Transverse colon (tissue), 4 donors: ENCODE results near the gene TRPM2. TPM values are rescaled to one million over a fixed set of nuclear protein-coding genes. Genes with fewer than 3 reads are reported as not detected.
A peak's percentile ranks its signal among the peaks of the same experiment; 100 is the strongest.
"Not testable (repeated sequence)": the region's sequence is repeated elsewhere in the genome, so short reads cannot be mapped to it uniquely, and the experiment has no call there.

Experiments
- DNase-seq: peaks from one replicate; pipeline ENCODE4 v3.0.0-alpha.2; 2019
- H3K27ac ChIP-seq, 4 donors: fragments of 200-600 bp; sonication (generic); 2 replicates each; pipeline ENCODE4 v1.5.1; 2016 to 2018; ENCODE audit warnings: inconsistent platforms in 4 of 4
- H3K27me3 ChIP-seq: fragments of 200-600 bp; sonication (generic); 2 replicates; pipeline ENCODE4 v1.5.1; 2017; ENCODE audit warnings: inconsistent platforms
- H3K36me3 ChIP-seq, 4 donors: fragments of 200-600 bp; sonication (generic); 2 replicates each; pipeline ENCODE4 v1.5.1; 2017 to 2019; ENCODE audit warnings: inconsistent platforms in 4 of 4
- H3K4me1 ChIP-seq, 4 donors: fragments of 200-600 bp; sonication (generic); 2 replicates each; pipeline ENCODE4 v1.5.1; 2017 to 2020; ENCODE audit warnings: inconsistent platforms in 4 of 4
- H3K4me3 ChIP-seq, 4 donors: fragments of 200-600 bp; sonication (generic); 1 replicate in 1 of 4; 2 replicates in 3 of 4; pipeline versions ENCODE4 v1.5.1 to v1.6.1; 2017 to 2019; ENCODE audit warnings: inconsistent platforms in 4 of 4
- H3K9me3 ChIP-seq, 2 donors: fragments of 200-600 bp; sonication (generic); 2 replicates each; pipeline ENCODE4 v1.5.1; 2017 to 2019; ENCODE audit warnings: inconsistent platforms in 2 of 2
- EP300 ChIP-seq: sonication (generic); formaldehyde crosslinking; IDR thresholded peaks from one replicate; pipeline ENCODE4 v1.6.1; 2017; ENCODE audit warnings: antibody characterized with exemption, low read depth
- POLR2A ChIP-seq: fragments of 450-650 bp; IDR thresholded peaks from one replicate; pipeline ENCODE4 v1.6.1; 2016; ENCODE audit warnings: antibody characterized with exemption, mild to moderate bottlenecking, moderate library complexity
- POLR2AphosphoS5 ChIP-seq, 3 donors: sonication (generic); formaldehyde crosslinking; IDR thresholded peaks; one replicate each; pipeline ENCODE4 v1.6.1; 2016; ENCODE audit warnings: antibody characterized with exemption in 3 of 3
- WGBS, 2 donors: methylation state at CpG; one replicate each; pipeline ENCODE4 v1.1.5; 2018; ENCODE audit warnings: low coverage in 1 of 2; 5-methylcytosine and 5-hydroxymethylcytosine counted together
- in situ Hi-C, 4 donors: fragments of 200-750 bp; cut with MboI; loops; one replicate each; pipeline versions ENCODE4 v1.15.0 to v1.15.1; 2017; ENCODE audit warnings: low sequenced_read_pairs in 3 of 4, low pct_ligation_motif_present in 1 of 4, low pct_unique_long_range_greater_than_20kb in 1 of 4
- intact Hi-C: fragments of 100-400 bp; cut with DNase I; formaldehyde crosslinking; loops from one replicate; pipeline ENCODE4 v1.15.1; 2023; ENCODE audit warnings: low total_unique reads
- total RNA-seq, 4 donors: library from RNA; depleted of rRNA; stranded (reverse); fragments of >200 nt; gene quantifications; one replicate each; pipeline ENCODE4 v1.1.0, GENCODE V29; 2016
- TF ChIP-seq, protein P1 (sequence below), 5 experiments: fragments of 200-600 bp in 3 of 5; fragments of 450-650 bp in 2 of 5; sonication (generic) in 3 of 5; IDR thresholded peaks; 1 replicate in 2 of 5; 2 replicates in 3 of 5; pipeline ENCODE4 v1.5.1; 2016 to 2017; ENCODE audit warnings: antibody characterized with exemption in 5 of 5, inconsistent platforms in 3 of 5, mild to moderate bottlenecking in 2 of 5, moderate library complexity in 1 of 5

TRPM2 gene
- total RNA-seq, 4 donors from 2014 or later: 2.3 to 2.9 (median 2.6) TPM; not detected in 1

DNA sequence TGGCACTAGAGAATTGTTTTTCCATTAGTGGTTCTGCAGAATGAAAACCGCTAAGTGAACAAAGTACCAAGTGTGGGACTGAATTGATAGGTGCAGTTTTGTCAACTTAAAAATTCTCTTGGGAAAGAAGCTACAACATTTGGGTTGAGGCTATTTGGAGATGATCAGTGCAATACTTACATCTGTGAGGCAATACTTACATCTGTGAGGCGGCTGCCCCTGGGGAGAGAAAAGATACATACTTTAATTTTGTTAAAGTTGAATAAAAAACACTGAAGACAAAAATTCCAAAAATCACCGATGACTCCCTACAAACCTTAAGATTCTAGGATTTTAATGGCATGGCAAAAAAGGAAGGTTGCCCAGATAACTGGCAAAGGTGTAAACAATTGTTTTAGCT, 16.0 kb upstream of the TRPM2 start:
- TF ChIP-seq POLR2A (no peak), EP300 (no peak), POLR2AphosphoS5 (IDR thresholded peaks at IDR 0.05) (no peak)
- TF ChIP-seq, protein P1, sequence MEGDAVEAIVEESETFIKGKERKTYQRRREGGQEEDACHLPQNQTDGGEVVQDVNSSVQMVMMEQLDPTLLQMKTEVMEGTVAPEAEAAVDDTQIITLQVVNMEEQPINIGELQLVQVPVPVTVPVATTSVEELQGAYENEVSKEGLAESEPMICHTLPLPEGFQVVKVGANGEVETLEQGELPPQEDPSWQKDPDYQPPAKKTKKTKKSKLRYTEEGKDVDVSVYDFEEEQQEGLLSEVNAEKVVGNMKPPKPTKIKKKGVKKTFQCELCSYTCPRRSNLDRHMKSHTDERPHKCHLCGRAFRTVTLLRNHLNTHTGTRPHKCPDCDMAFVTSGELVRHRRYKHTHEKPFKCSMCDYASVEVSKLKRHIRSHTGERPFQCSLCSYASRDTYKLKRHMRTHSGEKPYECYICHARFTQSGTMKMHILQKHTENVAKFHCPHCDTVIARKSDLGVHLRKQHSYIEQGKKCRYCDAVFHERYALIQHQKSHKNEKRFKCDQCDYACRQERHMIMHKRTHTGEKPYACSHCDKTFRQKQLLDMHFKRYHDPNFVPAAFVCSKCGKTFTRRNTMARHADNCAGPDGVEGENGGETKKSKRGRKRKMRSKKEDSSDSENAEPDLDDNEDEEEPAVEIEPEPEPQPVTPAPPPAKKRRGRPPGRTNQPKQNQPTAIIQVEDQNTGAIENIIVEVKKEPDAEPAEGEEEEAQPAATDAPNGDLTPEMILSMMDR (IDR thresholded peaks at IDR 0.05): no peak
- Histone ChIP-seq H3K27me3 (no peaks in the 10 kb centered on the region), H3K9me3 (no peaks in the 10 kb centered on the region), H3K27ac (peak overlapping the region; percentile 91 to 97 (median 95)), H3K36me3 (peaks cover 0 to 4% (median 0%) of the 10 kb centered on the region in 4 donors), H3K4me3 (no peak overlapping the region), H3K4me1 (peaks cover 6 to 18% (median 14%) of the 10 kb centered on the region in 4 donors)
- in situ Hi-C loops: no loop called here
- DNase-seq: no peak
- WGBS, 2 donors: 61 to 63% methylated on average over 3 of the region's 3 CpGs
- intact Hi-C loops: loop anchor here (10.0 kb wide), 1 partner anchor 117 kb away; the partner anchor contains the start of gene LRRC3

DNA sequence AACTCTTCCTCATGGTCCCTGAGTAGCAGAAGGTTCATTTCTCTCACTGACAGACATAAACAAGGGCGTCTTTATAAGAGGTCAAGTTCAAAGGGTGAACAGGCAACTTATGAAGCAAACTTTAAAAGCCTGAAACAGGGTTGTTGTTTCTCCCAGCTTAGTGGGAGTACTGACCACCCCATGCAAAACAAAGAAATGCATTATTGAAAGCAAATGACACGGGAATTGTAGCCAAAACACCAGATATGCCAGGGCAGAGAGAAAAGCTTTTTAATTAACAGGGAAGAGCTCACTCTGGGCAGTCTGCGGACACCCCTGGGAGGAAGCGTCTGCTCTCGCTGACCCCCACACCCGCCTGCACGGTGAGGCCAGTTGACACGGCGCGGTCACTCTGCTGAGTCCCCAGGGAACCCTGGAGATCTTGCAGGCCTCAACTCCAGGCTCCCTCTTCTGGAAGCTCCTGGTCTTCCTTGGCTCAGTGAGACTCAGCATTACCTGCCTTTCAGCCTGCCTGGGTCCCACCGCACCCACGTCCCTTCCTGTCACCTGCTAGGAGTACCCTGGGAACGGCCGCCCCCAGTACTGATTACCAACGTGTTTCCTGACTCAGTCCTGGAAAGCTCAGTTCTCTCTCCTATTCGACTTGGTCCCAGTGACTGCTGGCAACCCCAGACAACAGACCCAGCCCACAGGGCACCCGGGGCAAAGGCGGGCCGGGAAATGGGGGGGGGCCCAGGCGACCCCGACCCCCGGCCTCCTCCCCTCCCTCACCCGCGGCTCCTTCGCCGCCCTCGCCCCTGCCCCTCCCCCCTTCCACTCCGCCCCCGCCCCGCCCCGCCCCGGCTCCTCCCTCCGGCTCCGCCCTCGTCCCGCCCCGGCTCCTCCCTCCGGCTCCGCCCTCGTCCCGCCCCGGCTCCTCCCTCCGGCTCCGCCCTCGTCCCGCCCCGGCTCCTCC, 15.2 kb upstream of the TRPM2 start:
- in situ Hi-C loops: no loop called here

GRCh38 chr21:44338971-44339910, 14.2 kb upstream of the TRPM2 start, which contains the start of gene CFAP410:
Gene CFAP410 (minus strand): TSS chr21:44339390. CDS start chr21:44339194, 196 bp downstream.
- DNase-seq: peak; percentile 95
- Histone ChIP-seq H3K4me3 (peak within 1 kb of the TSS; percentile 33 to 66 (median 58)), H3K9me3 (no peaks in the 10 kb centered on the region), H3K4me1 (peaks cover 6 to 18% (median 14%) of the 10 kb centered on the region in 4 donors), H3K36me3 (peaks cover 0 to 4% (median 0%) of the 10 kb centered on the region in 4 donors), H3K27me3 (no peaks in the 10 kb centered on the region), H3K27ac (peak within 1 kb of the TSS; percentile 91 to 97 (median 95))
- TF ChIP-seq POLR2AphosphoS5 (IDR thresholded peaks at IDR 0.05): peak; percentile 95 to 99 (median 99)
- TF ChIP-seq EP300: peak; percentile 35
- TF ChIP-seq, protein P1 (IDR thresholded peaks at IDR 0.05): peak in 1 of 5 experiments; percentile 24
- peak; percentile 97 for TF ChIP-seq POLR2A
- in situ Hi-C loops: no loop called here
- intact Hi-C loops: loop anchor here (10.0 kb wide), 1 partner anchor 116 kb away; the partner anchor contains the start of gene LRRC3
- WGBS, 2 donors: 0 to 1% methylated on average over 1 to 53 of the region's 90 CpGs

More for the DNA sequence above, 15.2 kb upstream of the TRPM2 start:
- peak; percentile 70 for DNase-seq
- TF ChIP-seq POLR2AphosphoS5 (IDR thresholded peaks at IDR 0.05) (peak in 1 of 3 donors; percentile 17), POLR2A (no peak), EP300 (no peak)
- TF ChIP-seq, protein P1 (IDR thresholded peaks at IDR 0.05): peak; percentile 7 to 55 (median 33)
- Histone ChIP-seq H3K9me3 (no peaks in the 10 kb centered on the region), H3K27me3 (no peaks in the 10 kb centered on the region), H3K27ac (peak overlapping the region; percentile 91 to 97 (median 95)), H3K4me3 (peak overlapping the region; percentile 29 to 63 (median 36)), H3K36me3 (peaks cover 0 to 4% (median 0%) of the 10 kb centered on the region in 4 donors), H3K4me1 (peaks cover 6 to 18% (median 14%) of the 10 kb centered on the region in 4 donors)
- intact Hi-C loops: loop anchor here (10.0 kb wide), 1 partner anchor 117 kb away; the partner anchor contains the start of gene LRRC3
- WGBS, 2 donors: 14 to 34% methylated on average over 3 to 21 of the region's 47 CpGs

DNA sequence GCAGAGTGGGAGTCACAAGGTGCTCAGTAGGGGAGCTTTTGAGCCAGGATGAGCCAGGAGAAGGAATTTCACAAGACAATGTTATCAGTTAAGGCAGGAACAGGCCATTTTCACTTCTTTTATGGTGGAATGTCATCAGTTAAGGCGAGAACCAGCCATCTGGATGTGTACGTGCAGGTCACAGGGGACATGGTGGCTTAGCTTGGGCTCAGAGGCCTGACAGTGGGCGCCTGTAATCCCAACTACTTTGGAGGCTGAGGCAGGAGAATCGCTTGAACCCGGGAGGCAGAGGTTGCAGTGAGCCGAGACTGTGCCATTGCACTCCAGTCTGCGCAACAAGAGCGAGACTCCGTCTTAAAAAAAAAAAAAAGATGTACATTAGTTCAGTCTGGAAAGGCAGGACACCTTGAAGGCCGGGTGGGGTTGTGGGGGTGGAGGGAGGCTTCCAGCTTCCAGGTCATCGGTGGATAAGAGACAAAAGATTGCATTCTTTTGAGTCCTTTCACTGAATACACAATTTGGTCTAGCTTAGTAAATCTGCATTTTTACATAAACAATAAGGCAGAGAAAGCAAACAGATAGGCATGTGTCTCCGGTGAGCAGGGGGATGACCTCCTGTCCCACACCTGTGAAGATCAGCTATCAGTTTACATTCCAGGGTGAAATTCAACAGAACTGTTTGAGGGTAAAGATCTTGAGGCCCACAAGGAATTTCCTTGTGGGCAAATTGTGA, 11.5 kb upstream of the TRPM2 start:
- H3K4me3 ChIP-seq, H3K27me3 ChIP-seq, H3K9me3 ChIP-seq, H3K36me3 ChIP-seq, intact Hi-C loops, DNase-seq, H3K27ac ChIP-seq: not testable (repeated sequence)
- H3K4me1 ChIP-seq: peaks cover 6 to 18% (median 14%) of the 10 kb centered on the region in 4 donors
- 78 to 82% methylated on average over 8 to 12 of the region's 12 CpGs for WGBS, 2 donors
- in situ Hi-C loops: loop anchor here in 1 of 4 donors (10.0 kb wide), 1 partner anchor 113 kb away; the partner anchor contains the start of gene LRRC3

- H3K27me3 ChIP-seq, H3K27ac ChIP-seq, DNase-seq, H3K9me3 ChIP-seq, H3K4me3 ChIP-seq, H3K36me3 ChIP-seq, intact Hi-C loops: not testable (repeated sequence)
- 70 to 81% methylated on average over 8 of the region's 8 CpGs for WGBS, 2 donors
- H3K4me1 ChIP-seq: peaks cover 6 to 13% (median 9%) of the 10 kb centered on the region in 4 donors
- in situ Hi-C loops: loop anchor here in 1 of 4 donors (10.0 kb wide), 1 partner anchor 112 kb away; the partner anchor contains the start of gene LRRC3
Observed at GRCh38 chr21:44342981-44343380, 10.4 kb upstream of the TRPM2 start.
